NCI-H2227 (cell line): ENCODE data around the gene OPRL1.

ENCODE experiments used
- DNase-seq: peaks from one replicate; lab custom pipeline; 2025; ENCODE audit not compliant: unreplicated experiment; lab: John Stamatoyannopoulos, UW

Gene OPRL1

GRCh38 chr20:64055893-64056638 is 23.8 kb upstream of the OPRL1 start:
- DNase-seq = no peak

- DNase-seq = no peak
These were observed 23.3 kb upstream of the OPRL1 start for GRCh38 chr20:64056639-64056888.

GRCh38 chr20:64056889-64057627 is 22.8 kb upstream of the OPRL1 start:
- no peak for DNase-seq

DNA sequence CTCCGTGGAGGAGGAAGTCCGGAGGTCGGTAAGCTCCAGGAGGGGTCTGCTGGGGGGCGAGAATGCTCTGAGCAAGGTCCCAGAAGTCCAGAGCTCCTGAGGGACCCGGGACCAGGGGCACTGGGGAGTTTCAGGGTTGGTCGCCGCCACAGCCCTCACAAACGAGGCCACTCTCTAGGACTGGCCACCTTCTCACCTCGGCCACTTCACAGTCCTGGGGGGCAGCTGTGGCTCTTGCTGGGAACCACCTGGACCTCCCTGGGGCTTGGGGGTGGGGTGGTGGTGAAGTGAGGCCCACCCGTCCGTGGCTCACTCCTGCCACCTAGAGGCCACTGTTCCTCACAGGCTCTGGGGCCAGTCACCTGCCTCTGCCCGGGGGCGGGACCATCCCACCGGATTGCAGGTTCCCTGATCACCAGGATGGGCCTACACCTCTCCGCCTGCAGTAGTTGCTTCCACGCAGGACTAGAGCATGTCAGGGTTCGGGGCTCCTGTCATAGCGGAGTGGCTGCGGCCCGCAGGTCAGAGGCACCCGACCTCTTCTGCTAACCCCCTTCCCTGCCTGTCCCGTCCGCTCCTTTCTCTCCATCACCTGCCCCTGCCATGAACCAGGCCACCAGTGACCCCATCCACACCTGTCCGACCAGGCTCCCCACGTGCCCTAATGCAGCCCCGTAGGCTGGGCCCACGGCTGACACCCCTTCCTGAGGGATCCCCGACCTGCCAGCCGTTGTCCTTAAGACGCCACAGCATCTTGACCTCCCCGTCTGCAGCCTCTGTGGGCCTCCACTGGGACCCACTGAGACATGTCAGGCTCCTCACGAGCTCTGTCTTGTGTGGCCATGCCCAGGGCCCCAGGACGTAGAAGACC is 22.0 kb upstream of the OPRL1 start:
- DNase-seq = peak; percentile 77

DNA sequence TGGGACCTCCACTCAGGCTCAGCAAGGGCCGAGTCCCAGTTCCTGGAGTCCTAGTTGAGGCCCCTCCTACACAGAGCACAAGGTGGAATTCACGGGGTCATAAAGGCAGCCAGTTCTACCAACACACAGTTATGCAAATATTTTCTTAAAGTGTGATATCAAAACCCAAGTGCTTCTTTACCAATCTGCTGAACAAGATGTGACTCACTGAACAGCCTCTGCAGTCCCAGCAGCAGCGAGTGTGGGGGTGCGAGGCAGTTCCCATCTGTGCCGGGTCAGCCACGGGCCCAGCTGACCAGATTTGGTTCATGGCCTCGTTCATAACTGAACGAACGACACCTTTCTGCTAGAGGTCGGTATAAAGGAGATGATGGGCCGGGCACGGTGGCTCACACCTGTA is 21.3 kb upstream of the OPRL1 start:
- DNase-seq = no peak

GRCh38 chr20:64062276-64062595 is 17.6 kb upstream of the OPRL1 start:
- no peak for DNase-seq

- DNase-seq = peak; percentile 97
These were observed 17.1 kb upstream of the OPRL1 start, which contains the start of gene TCEA2 for GRCh38 chr20:64062596-64063388. TSS of gene TCEA2 (plus strand) at chr20:64063198. CDS start at chr20:64063313, 115 bp downstream.

DNA sequence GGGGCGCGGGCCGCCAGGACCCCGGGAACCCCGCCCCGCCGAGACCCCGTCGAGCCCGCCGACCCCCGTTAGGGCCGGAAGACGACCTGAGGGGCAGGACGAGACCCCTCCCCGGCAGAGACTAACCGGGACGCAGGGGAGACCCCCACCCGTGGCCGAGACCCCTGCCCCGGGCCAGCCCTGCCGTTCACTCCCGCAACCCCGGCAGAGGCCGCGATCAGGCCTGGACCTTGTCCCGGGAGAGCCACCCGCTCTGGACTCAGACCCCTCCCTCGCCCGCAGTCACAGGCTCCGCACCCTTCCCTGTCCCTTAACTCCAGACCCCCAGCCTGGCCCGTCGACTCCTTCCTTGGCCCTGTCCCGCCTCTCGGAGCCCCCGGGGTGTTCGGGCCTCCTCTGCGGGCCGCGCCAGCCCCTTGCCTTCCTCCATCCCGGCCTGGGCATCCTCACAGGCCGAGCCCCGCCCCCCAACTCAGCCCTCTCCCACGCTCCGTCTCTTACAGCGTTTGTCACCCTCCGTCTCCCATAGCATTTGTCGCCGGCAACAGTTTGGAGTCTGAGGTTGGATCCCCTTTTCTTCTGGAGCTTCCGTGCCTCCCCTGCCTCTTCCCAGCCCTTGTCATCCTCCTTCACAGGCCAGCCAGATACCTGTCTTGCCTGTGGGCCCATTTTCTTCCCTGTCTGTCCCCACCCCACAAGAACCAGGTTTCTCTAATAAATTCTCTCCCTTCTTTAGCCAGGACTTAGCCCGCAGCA is 16.3 kb upstream of the OPRL1 start:
- no peak for DNase-seq

GRCh38 chr20:64064145-64064698 is 15.7 kb upstream of the OPRL1 start:
- no peak for DNase-seq

GRCh38 chr20:64065062-64065973 is 14.6 kb upstream of the OPRL1 start:
- DNase-seq = no peak

DNA sequence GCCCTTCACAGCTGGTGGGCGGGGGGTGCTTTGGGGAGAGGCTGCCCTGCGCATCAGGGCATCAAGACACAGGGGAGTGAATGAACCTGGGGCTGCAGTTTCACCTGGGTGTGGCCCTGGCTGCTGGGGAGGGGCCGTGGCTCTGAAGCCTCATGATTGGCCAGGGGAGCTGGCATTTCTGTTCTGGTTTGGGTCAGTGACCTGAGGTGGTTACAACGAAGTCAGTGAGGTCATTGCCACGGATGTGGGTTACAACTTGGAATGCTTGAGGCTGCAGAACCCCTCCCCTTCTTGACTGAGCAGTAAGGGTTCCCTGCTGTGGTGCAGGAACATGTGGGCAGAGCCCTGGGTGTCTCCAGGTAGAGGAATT is 13.9 kb upstream of the OPRL1 start:
- no peak for DNase-seq

GRCh38 chr20:64067005-64067632 is 12.8 kb upstream of the OPRL1 start:
- DNase-seq = no peak

DNA sequence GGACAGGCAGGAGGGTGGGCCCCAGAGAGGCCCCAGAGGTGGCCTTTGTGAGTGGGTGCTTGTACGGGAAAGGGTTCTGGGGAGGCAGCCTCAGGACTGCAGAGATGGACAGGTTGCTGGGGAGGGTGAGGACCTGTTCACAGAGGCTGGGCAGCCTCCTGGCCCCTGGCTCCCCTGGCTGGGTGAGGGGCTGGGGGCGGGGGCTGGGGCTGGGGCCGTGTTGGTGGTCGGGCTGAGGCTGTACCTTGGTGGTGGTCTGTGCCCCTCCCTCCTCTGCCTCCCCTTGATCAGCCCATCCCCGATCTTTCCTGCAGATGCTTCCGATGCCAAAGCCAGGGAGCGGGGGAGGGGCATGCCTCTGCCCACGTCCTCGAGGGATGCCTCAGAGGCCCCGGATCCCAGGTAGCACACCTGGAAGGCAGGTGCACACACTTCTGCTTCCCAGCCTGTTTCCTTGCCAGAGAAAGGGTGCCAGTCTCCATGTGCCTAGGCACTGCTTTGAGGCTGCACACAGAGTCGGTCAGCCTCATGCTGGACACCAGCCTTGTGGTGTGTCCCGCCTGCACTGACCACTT is 12.1 kb upstream of the OPRL1 start:
- no peak for DNase-seq

GRCh38 chr20:64068386-64069208 is 11.3 kb upstream of the OPRL1 start:
- DNase-seq = no peak

DNA sequence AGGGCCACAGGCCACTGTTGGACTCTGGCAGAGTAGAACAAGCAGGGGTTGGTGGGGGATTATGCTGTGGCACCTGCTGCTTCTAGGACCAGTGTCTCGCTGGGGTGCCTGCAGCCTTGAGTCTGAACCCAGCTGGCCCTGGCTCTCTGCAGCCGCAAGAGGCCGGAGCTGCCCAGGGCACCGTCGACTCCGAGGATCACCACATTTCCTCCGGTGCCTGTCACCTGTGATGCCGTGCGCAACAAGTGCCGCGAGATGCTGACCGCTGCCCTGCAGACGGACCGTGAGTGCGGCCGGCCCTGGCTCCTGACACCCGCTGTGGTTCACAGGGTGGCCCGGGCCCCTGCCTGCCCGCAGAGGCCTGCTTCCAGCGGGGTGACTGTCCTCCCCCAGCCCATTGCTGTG is 10.7 kb upstream of the OPRL1 start:
- DNase-seq = no peak

GRCh38 chr20:64069614-64070243 is 10.2 kb upstream of the OPRL1 start:
- peak; percentile 36 for DNase-seq
